GM06990 (cell line): Measurements from ENCODE around the gene NPR3.

ENCODE experiments used
- DNase-seq: peaks from one replicate; pipeline ENCODE4 v3.0.0-alpha.2; 2011; ENCODE audit not compliant: insufficient read length; ENCODE audit errors: extremely low read depth
- H3K27me3 ChIP-seq: replicated peaks from 2 replicates; pipeline ENCODE4 v1.6.0; 2011; ENCODE audit warnings: low read length; ENCODE audit not compliant: control insufficient read depth, insufficient read depth
- H3K36me3 ChIP-seq: 2 replicates; pipeline ENCODE4 v1.5.1; 2011; ENCODE audit warnings: low read length; ENCODE audit not compliant: control insufficient read depth, insufficient read depth
- H3K4me3 ChIP-seq: replicated peaks from 2 replicates; pipeline ENCODE4 v1.5.1; 2011; ENCODE audit warnings: low read depth, mild to moderate bottlenecking, control low read depth, low read length
- TF ChIP-seq, protein P1 (sequence below): IDR thresholded peaks from 2 replicates; pipeline ENCODE4 v1.5.1; 2011; ENCODE audit warnings: low read length, control low read depth, mild to moderate bottlenecking, inconsistent platforms; ENCODE audit not compliant: insufficient read depth, poor library complexity, severe bottlenecking

NPR3 gene

DNA sequence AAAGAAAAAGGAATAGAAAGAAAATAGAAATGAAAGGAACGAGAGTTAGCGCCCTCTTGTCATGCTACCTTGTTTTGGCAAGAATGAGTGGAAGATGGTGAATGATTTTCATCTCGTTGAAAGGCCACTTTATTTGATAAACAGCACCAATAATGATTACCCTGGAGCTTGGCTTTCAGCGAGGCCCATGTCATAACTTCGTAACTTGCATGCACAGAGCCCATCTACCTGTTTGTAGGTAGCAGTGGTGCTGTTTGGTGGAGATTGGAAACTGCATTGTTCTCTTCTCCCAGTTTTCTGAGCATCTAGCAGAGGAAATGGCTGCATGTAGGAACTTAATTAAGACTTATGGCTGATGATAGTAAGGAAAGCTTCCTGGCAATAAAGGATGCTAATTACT is 59.3 kb downstream of the NPR3 start:
- TF ChIP-seq, protein P1, sequence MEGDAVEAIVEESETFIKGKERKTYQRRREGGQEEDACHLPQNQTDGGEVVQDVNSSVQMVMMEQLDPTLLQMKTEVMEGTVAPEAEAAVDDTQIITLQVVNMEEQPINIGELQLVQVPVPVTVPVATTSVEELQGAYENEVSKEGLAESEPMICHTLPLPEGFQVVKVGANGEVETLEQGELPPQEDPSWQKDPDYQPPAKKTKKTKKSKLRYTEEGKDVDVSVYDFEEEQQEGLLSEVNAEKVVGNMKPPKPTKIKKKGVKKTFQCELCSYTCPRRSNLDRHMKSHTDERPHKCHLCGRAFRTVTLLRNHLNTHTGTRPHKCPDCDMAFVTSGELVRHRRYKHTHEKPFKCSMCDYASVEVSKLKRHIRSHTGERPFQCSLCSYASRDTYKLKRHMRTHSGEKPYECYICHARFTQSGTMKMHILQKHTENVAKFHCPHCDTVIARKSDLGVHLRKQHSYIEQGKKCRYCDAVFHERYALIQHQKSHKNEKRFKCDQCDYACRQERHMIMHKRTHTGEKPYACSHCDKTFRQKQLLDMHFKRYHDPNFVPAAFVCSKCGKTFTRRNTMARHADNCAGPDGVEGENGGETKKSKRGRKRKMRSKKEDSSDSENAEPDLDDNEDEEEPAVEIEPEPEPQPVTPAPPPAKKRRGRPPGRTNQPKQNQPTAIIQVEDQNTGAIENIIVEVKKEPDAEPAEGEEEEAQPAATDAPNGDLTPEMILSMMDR: no peak
- no peaks in the 10 kb centered on the region for H3K27me3 ChIP-seq
- DNase-seq: no peak
- no peak overlapping the region for H3K4me3 ChIP-seq
- no peaks in the 10 kb centered on the region for H3K36me3 ChIP-seq

DNA sequence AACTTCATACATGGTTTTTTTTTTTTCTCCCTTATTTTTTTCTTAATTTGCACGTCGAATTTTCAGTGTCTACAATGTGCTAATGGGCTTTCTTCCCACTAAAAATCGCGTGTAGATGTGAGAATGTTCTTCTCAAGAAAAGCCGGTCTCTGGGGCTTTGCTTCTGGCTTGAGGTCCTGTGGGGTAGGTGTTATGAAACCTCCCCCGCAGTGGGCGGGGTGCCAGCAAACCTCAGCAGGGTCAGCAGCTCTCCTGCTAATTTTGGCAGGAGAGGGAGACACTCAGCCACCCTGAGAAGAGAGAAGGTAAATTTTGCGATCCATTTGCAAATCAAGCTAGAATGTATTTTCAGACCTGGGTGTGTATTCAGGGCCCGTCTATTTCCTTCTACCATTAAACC is 59.9 kb downstream of the NPR3 start:
- Histone ChIP-seq H3K36me3 (no peaks in the 10 kb centered on the region), H3K27me3 (no peaks in the 10 kb centered on the region), H3K4me3 (no peak overlapping the region)
- TF ChIP-seq, protein P1: no peak
- no peak for DNase-seq

DNA sequence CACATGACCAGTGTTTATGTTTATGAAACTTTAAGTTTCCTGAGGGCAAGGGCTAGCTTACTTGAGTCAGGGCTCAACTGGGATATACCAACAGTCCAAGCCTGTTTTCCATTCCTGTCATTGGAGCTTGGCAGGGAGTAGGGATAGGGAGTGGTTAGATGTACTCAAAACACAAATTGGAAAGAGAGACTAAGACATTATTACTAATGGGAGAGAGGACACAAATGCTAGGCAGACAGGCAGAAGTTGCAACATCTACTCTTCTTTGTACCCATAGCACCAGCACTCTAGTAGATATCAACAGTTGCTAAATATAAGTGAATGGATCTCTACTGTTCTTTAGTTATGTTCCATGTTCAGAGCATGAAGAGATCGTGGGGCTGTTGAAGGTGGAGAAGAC is 62.8 kb downstream of the NPR3 start:
- Histone ChIP-seq H3K4me3 (no peak overlapping the region), H3K36me3 (no peaks in the 10 kb centered on the region), H3K27me3 (no peaks in the 10 kb centered on the region)
- no peak for DNase-seq
- TF ChIP-seq, protein P1: no peak

DNA sequence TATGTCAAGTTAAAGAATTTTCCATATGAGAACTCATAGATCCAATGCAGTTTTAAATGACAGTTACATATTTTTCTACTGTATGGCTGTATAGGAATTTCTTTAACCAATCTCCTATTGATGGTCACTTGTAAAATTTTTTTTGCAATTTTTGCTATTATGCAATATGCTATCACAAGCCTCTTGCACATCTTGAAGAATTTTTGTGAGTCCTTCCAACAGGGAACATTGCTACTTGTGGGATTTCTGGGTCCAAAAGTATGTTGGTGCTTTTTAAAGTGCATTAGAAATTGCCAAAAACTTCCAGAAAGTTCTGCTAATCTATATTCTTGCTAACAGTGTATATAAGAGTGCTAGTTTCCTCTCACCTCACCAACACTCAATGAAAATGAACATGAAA is 65.1 kb downstream of the NPR3 start:
- no peak for DNase-seq
- no peaks in the 10 kb centered on the region for H3K36me3 ChIP-seq
- H3K4me3 ChIP-seq: no peak overlapping the region
- H3K27me3 ChIP-seq: no peaks in the 10 kb centered on the region
- TF ChIP-seq, protein P1: no peak

DNA sequence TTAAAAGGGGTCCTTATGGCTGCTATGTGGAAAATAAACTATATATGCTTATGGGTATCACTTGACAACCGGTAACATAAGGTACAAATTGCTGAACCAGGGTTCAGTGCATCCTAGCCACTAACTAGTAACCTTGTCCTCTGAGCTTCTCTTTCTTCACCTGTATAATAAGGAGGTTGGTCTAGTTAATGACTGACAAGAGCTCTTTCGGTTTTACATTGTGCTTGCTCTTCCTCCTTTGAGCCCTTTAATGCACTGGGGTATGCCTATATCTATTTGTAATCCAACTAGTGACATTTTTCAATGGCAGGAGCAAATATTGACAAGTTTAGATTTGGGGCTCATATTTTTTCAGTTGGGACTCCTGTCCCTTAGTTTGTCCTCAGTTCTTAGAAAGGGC is 66.1 kb downstream of the NPR3 start:
- H3K27me3 ChIP-seq: no peaks in the 10 kb centered on the region
- no peak for DNase-seq
- TF ChIP-seq, protein P1: no peak
- H3K4me3 ChIP-seq: no peak overlapping the region
- H3K36me3 ChIP-seq: no peaks in the 10 kb centered on the region

DNA sequence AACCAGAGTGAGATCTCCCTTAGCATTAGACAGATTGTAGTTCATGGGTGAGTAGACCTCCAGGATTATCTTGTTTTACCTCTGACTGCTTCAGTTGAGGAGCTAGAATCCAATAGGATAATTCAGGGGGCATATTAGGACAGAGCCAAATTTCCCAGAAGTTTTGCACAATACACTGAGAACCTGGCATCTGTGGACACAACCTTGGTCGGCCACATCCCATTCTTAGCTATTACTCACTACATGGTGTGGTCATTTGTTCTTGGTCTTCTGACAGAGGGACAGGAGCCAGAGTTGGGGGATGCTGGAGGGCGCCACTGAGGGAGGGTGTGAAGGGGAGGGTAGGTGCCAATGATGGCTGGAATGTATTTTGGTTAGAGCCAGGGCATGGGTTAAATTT is 66.6 kb downstream of the NPR3 start:
- H3K36me3 ChIP-seq: no peaks in the 10 kb centered on the region
- no peak for DNase-seq
- no peak overlapping the region for H3K4me3 ChIP-seq
- no peaks in the 10 kb centered on the region for H3K27me3 ChIP-seq
- TF ChIP-seq, protein P1: no peak
